Measurements from ENCODE around the gene VAMP2.
"Not testable (repeated sequence)": the region's sequence is repeated elsewhere in the genome, so short reads cannot be mapped to it uniquely, and the experiment has no call there.

VAMP2 gene

GRCh38 chr17:8173871-8174322 is 11.1 kb upstream of the VAMP2 start:
- H3K4me3 ChIP-seq (ENCODE audit: low read length), result peak overlapping the region; percentile 61

DNA sequence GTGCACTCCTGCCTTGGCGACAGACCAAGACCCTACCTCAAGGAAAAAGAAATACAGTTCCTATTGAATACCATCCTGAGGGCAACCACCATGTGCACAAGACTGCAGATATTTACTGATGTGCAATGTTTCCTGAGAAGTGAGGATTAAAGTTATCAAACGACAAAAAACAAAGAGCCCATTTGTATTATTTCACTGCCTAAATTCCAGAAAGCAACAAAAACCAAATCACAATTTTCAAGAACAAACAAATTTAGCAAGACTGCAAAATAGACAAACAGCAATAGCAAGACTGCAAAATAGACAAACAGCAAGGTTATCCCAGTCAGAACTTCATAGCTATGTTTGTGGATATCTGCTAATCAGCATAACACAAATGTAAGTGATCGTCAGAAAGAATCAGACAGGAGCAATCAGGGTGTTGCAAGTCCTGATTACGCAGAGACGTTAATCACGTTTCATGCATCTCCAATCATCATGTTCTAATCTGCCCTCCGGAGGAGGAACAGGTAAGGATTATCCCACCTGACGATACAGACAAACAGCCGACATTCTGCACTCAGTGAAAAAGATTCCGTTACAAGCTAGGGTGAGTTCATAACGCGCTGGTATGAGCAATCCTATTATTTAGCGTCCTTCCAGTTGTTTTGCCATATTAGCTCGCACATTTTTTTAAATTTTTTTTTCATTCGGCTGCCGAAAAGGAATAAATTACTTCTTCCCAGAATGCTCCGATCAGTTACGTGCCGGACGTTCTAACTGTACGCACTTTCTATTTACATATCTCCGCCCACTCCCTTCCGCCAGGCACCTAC is 10.5 kb upstream of the VAMP2 start:
- DNase-seq (ENCODE audit: low read depth), result peak; percentile 97
- TF ChIP-seq, protein P1, sequence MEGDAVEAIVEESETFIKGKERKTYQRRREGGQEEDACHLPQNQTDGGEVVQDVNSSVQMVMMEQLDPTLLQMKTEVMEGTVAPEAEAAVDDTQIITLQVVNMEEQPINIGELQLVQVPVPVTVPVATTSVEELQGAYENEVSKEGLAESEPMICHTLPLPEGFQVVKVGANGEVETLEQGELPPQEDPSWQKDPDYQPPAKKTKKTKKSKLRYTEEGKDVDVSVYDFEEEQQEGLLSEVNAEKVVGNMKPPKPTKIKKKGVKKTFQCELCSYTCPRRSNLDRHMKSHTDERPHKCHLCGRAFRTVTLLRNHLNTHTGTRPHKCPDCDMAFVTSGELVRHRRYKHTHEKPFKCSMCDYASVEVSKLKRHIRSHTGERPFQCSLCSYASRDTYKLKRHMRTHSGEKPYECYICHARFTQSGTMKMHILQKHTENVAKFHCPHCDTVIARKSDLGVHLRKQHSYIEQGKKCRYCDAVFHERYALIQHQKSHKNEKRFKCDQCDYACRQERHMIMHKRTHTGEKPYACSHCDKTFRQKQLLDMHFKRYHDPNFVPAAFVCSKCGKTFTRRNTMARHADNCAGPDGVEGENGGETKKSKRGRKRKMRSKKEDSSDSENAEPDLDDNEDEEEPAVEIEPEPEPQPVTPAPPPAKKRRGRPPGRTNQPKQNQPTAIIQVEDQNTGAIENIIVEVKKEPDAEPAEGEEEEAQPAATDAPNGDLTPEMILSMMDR (IDR thresholded peaks at IDR 0.05; ENCODE audit: insufficient read depth, low read depth, low read length, missing control alignments), result no peak
- peak overlapping the region; percentile 61 for H3K4me3 ChIP-seq (ENCODE audit: low read length)

More at GRCh38 chr17:8173871-8174322, 11.1 kb upstream of the VAMP2 start:
- TF ChIP-seq, protein P1 (IDR thresholded peaks at IDR 0.05; ENCODE audit: insufficient read depth, low read depth, low read length, missing control alignments), result no peak
- no peak for DNase-seq (ENCODE audit: low read depth)

DNA sequence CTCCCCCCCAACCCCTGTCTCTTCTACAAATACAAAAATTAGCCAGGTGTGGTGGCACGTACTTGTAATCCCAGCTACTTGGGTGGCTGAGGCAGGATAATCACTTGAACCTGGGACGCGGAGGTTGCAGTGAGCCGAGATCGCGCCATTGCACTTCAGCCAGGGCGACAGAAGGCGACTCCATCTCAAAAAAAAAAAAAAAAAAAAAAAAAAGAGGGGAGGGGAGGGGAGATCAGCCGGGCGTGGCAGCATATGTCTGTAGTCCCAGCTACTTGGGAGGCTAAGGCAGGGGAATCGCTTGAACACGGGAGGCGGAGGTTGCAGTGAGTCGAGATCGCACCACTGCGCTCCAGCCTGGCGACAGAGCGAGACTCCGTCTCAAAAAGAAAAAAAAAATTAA is 7.4 kb upstream of the VAMP2 start:
- H3K4me3 ChIP-seq (ENCODE audit: low read length); DNase-seq (ENCODE audit: low read depth): not testable (repeated sequence)

DNA sequence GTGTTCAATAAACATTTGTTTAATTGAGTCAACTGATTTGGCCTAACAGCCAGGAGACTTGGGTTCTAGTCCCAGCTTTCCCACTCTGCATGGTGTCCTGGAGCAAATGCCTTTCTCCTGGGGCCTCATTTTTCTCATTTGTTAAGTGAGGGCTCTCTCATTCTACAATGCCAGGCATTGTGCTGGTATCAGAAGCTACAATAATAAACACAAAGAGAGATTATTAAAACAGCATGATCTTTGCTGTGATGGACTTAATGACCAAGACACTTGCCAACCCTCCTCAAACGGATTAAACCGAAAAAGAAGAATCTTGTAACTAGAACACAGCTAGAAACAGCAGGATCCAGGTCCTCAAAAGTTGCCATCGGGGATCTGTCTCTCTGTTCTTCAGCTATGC is 4.8 kb upstream of the VAMP2 start:
- TF ChIP-seq, protein P1 (IDR thresholded peaks at IDR 0.05; ENCODE audit: insufficient read depth, low read depth, low read length, missing control alignments), result no peak
- no peak for DNase-seq (ENCODE audit: low read depth)
- H3K4me3 ChIP-seq (ENCODE audit: low read length), result no peak overlapping the region

DNA sequence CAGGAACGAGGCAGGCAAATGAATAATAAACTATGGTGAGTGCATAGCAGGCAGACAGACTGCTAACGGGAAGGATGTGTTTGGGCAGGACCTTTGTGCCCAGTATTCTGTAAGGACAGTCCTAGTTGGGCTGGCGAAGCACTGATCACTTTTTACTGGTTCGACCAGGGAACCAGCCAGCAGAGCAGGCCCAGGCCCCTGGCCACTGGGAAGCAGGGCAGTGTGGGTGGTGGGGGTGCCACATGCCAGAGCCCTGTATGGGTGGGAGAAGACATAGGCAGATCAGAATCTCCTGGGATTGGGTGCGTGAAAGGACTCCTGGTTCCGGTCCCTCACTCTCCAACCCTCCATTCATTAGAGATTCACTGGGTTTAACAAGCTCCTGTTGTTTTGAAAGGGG is 4.0 kb upstream of the VAMP2 start:
- TF ChIP-seq, protein P1 (IDR thresholded peaks at IDR 0.05; ENCODE audit: insufficient read depth, low read depth, low read length, missing control alignments), result no peak
- H3K4me3 ChIP-seq (ENCODE audit: low read length), result no peak overlapping the region
- peak; percentile 44 for DNase-seq (ENCODE audit: low read depth)

- TF ChIP-seq, protein P1 (IDR thresholded peaks at IDR 0.05; ENCODE audit: insufficient read depth, low read depth, low read length, missing control alignments), result no peak
- no peak overlapping the region for H3K4me3 ChIP-seq (ENCODE audit: low read length)
- no peak for DNase-seq (ENCODE audit: low read depth)
Measured at GRCh38 chr17:8164815-8165131, 2.0 kb upstream of the VAMP2 start.

DNA sequence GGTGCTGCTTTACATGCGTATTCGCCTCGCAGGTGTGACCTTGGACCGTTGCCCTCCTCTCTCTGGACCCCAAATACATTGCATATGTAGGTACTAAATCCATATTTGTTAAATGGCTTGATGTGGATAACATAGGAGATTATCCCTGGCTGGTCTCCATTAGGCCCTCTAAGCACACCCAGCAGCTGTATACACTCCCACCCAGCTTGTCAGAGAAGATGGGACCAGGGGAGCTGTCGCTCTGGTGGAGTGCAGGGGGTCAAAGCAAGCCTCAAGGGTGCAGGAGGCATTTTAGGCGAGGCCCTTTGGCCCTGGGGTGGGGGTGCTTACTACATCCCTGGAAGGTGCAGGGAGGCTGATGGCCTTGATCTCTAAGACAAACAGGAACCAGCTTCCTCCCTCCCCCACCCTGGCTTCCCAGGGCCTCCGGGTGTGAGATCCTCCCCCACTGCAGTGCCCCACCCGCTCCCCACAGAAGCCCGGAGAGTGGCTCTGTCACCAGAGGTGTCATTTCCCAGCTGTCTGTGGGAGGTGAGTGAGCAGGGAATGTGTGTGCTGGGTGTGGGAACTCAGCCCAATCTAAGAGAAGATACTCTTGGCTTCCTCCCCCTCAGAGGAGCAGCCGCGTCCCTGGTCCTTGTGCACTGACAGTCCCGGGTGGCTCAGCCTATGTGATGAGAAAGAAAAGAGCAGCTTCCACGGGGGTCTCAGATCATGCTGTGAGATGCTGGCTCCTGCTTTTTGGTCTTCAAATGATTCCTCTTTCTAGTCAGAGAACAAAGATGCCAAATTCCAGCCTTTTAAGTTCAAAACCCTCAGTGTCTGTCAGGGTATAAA is 1.4 kb upstream of the VAMP2 start:
- TF ChIP-seq, protein P1 (IDR thresholded peaks at IDR 0.05; ENCODE audit: insufficient read depth, low read depth, low read length, missing control alignments), result no peak
- no peak overlapping the region for H3K4me3 ChIP-seq (ENCODE audit: low read length)
- peak; percentile 45 for DNase-seq (ENCODE audit: low read depth)

Data from epithelial cell of esophagus (primary cell).